B cell (primary cell): ENCODE data around the gene TMEM86A. TPM values are rescaled to one million over a fixed set of nuclear protein-coding genes. Genes with fewer than 3 reads are reported as not detected.

Source experiments
- ATAC-seq: fragments of 200-7000 bp; cut with Tn5 transposase; one replicate; pipeline ENCODE4 v1.10.0; 2021; ENCODE audit warnings: low read depth, mild to moderate bottlenecking, moderate number of reproducible peaks, moderate library complexity
- CTCF ChIA-PET: fragments of 350-600 bp; sonication (Branson Sonifier 250); formaldehyde crosslinking; loops from one replicate; lab custom pipeline; 2021; ENCODE audit warnings: antibody characterized with exemption, inconsistent platforms; lab: Charles Lee
- POLR2A ChIA-PET: fragments of 350-600 bp; sonication (Branson Sonifier 250); formaldehyde crosslinking; loops from one replicate; lab custom pipeline; 2021; ENCODE audit warnings: antibody characterized with exemption; lab: Charles Lee
- DNase-seq: peaks from one replicate; pipeline ENCODE4 v3.0.0; 2013
- H2AFZ ChIP-seq: 2 replicates; pipeline ENCODE4 v1.6.1; 2012; ENCODE audit warnings: mild to moderate bottlenecking, low read depth, low read length; ENCODE audit not compliant: insufficient read depth, poor library complexity, severe bottlenecking
- H3K27ac ChIP-seq, 2 donors: 1 replicate in 1 of 2; 2 replicates in 1 of 2; pipeline ENCODE4 v1.5.1; 2012 to 2013; ENCODE audit warnings: low read length in 2 of 2, mild to moderate bottlenecking in 2 of 2, moderate library complexity in 1 of 2
- H3K27me3 ChIP-seq, 4 experiments: fragments of 200-600 bp in 1 of 4; sonication (generic) in 1 of 4; replicated peaks in 1 of 4; 1 replicate in 2 of 4; 2 replicates in 2 of 4; pipeline versions ENCODE4 v1.6.1 to v1.7.0; 2013 to 2016; ENCODE audit warnings: low read length in 3 of 4, mild to moderate bottlenecking in 2 of 4, mixed read lengths in 1 of 4, moderate library complexity in 1 of 4; ENCODE audit not compliant: insufficient read depth in 4 of 4, control insufficient read depth in 3 of 4; ENCODE audit errors: control extremely low read depth in 1 of 4
- H3K36me3 ChIP-seq, 2 experiments: replicated peaks in 1 of 2; 1 replicate in 1 of 2; 2 replicates in 1 of 2; pipeline versions ENCODE4 v1.6.1 to v1.7.1; 2013; ENCODE audit warnings: low read length in 1 of 2; ENCODE audit not compliant: insufficient read depth in 2 of 2, control insufficient read depth in 1 of 2; ENCODE audit errors: control extremely low read depth in 1 of 2, extremely low read depth in 1 of 2
- H3K4me1 ChIP-seq, 2 donors: fragments of 200-600 bp in 1 of 2; sonication (generic) in 1 of 2; 1 replicate in 1 of 2; 2 replicates in 1 of 2; pipeline versions ENCODE4 v1.5.1 to v1.6.1; 2013 to 2017; ENCODE audit warnings: low read length in 2 of 2; ENCODE audit not compliant: control insufficient read depth in 2 of 2, insufficient read depth in 2 of 2
- H3K4me2 ChIP-seq: replicated peaks from 2 replicates; pipeline ENCODE3; 2012; ENCODE audit warnings: mild to moderate bottlenecking, low read depth, low read length; ENCODE audit not compliant: poor library complexity, severe bottlenecking
- H3K4me3 ChIP-seq, 5 experiments: fragments of 200-600 bp in 1 of 5; sonication (generic) in 1 of 5; 1 replicate in 3 of 5; 2 replicates in 2 of 5; pipeline versions ENCODE4 v1.5.1 to v1.7.0; 2011 to 2016; ENCODE audit warnings: low read length in 4 of 5, mild to moderate bottlenecking in 4 of 5, low read depth in 2 of 5, control low read depth in 1 of 5, moderate library complexity in 1 of 5; ENCODE audit not compliant: insufficient read depth in 1 of 5; ENCODE audit errors: control extremely low read depth in 1 of 5, extremely low read depth in 1 of 5
- H3K79me2 ChIP-seq: fragments of 200-600 bp; sonication (generic); one replicate; pipeline ENCODE4 v1.6.0; 2016; ENCODE audit warnings: low read length; ENCODE audit not compliant: control insufficient read depth, insufficient read depth
- H3K9ac ChIP-seq: fragments of 200-600 bp; sonication (generic); 2 replicates; pipeline ENCODE4 v1.6.1; 2017; ENCODE audit warnings: mild to moderate bottlenecking, low read length, moderate library complexity
- H3K9me3 ChIP-seq, 3 donors: one replicate each; pipeline versions ENCODE4 v1.6.1 to v1.7.1; 2013; ENCODE audit warnings: low read length in 2 of 3; ENCODE audit not compliant: control insufficient read depth in 2 of 3, insufficient read depth in 1 of 3; ENCODE audit errors: control extremely low read depth in 1 of 3
- H4K20me1 ChIP-seq: 2 replicates; pipeline ENCODE4 v1.6.0; 2012; ENCODE audit warnings: mild to moderate bottlenecking, low read length; ENCODE audit not compliant: insufficient read depth, control insufficient read depth, poor library complexity, severe bottlenecking
- H3K27ac Mint-ChIP-seq: one replicate; pipeline ENCODE4 v1.8.0; 2021; ENCODE audit warnings: mixed read lengths
- H3K27me3 Mint-ChIP-seq: one replicate; pipeline ENCODE4 v1.8.0; 2021; ENCODE audit warnings: mixed read lengths
- H3K4me1 Mint-ChIP-seq: one replicate; pipeline ENCODE4 v1.8.0; 2021; ENCODE audit warnings: mixed read lengths
- H3K4me3 Mint-ChIP-seq: one replicate; pipeline ENCODE4 v1.8.0; 2021; ENCODE audit warnings: mixed read lengths
- H3K9me3 Mint-ChIP-seq: one replicate; pipeline ENCODE4 v1.8.0; 2022; ENCODE audit warnings: mixed read lengths; ENCODE audit not compliant: insufficient read depth
- CTCF ChIP-seq: fragments of 200-600 bp; IDR thresholded peaks from one replicate; pipeline ENCODE4 v1.8.0; 2022; ENCODE audit warnings: antibody characterized with exemption, mild to moderate bottlenecking
- EZH2 ChIP-seq: IDR thresholded peaks from 2 replicates; pipeline ENCODE4 v1.6.1; 2012; ENCODE audit warnings: borderline replicate concordance, low read depth, mild to moderate bottlenecking, moderate library complexity, low read length; ENCODE audit not compliant: insufficient read depth, poor library complexity, severe bottlenecking
- WGBS: methylation state at CpG from one replicate; pipeline ENCODE4 v1.1.5; 2013; ENCODE audit warnings: missing lambda C conversion rate; ENCODE audit not compliant: insufficient coverage; 5-methylcytosine and 5-hydroxymethylcytosine counted together
- intact Hi-C: fragments of 100-400 bp; cut with micrococcal nuclease; formaldehyde crosslinking; loops from one replicate; pipeline ENCODE4 v1.10.0; 2022
- polyA plus RNA-seq: library from polyadenylated mRNA; depleted of rRNA; stranded (reverse); fragments of >200 nt; gene quantifications from 2 replicates; pipeline ENCODE4 v1.2.3, GENCODE V29; 2012
- total RNA-seq, 2 donors: library from RNA; stranded (reverse); fragments of 120-200 nt in 1 of 2; gene quantifications; 1 replicate in 1 of 2; 2 replicates in 1 of 2; pipeline versions ENCODE4 v1.2.3 to v1.2.4, GENCODE V29; 2013 to 2022

The TMEM86A gene
- total and polyA plus RNA-seq, 2 donors (not counting 1 experiment from before 2014, with no cell fraction given), result 0.40 to 1.1 TPM

- Histone ChIP-seq H4K20me1 (no peaks in the 10 kb centered on the region), H3K4me2 (no peak overlapping the region), H3K27me3 (peaks cover 0 to 6% (median 0%) of the 10 kb centered on the region in 4 experiments), H3K4me1 (no peaks in the 10 kb centered on the region), H3K9me3 (no peaks in the 10 kb centered on the region), H3K36me3 (no peaks in the 10 kb centered on the region), H2AFZ (no peak overlapping the region), H3K4me3 (no peak overlapping the region), H3K27ac (no peak overlapping the region), H3K9ac (no peak overlapping the region), H3K79me2 (no peaks in the 10 kb centered on the region)
- DNase-seq, result no peak
- H3K4me3 Mint-ChIP-seq, result no peak overlapping the region
- no peak overlapping the region for H3K27ac Mint-ChIP-seq
- no peak for TF ChIP-seq EZH2
- TF ChIP-seq CTCF, result no peak
- ATAC-seq, result no peak
- ChIA-PET CTCF (no interaction called here), POLR2A (no interaction called here)
- H3K27me3 Mint-ChIP-seq, result peaks cover 20% of the 10 kb centered on the region
- 83% methylated on average over 3 of the region's 10 CpGs for WGBS
- intact Hi-C loops, result no loop called here
- no peaks in the 10 kb centered on the region for H3K9me3 Mint-ChIP-seq
- H3K4me1 Mint-ChIP-seq, result no peaks in the 10 kb centered on the region
Measured at GRCh38 chr11:18714443-18714780, 15.8 kb downstream of the TMEM86A start.

- no peak overlapping the region for H3K4me2 ChIP-seq
- no peak for ATAC-seq
- no peak for TF ChIP-seq CTCF
- no peak for TF ChIP-seq EZH2
- Mint-ChIP-seq H3K9me3 (no peaks in the 10 kb centered on the region), H3K4me1 (no peaks in the 10 kb centered on the region), H3K4me3 (no peak overlapping the region), H3K27me3 (peaks cover 12% of the 10 kb centered on the region), H3K27ac (no peak overlapping the region)
- H3K9me3 ChIP-seq, result no peaks in the 10 kb centered on the region
- no peak overlapping the region for H3K4me3 ChIP-seq
- no peaks in the 10 kb centered on the region for H3K36me3 ChIP-seq
- H3K9ac ChIP-seq, result no peak overlapping the region
- no peak overlapping the region for H3K27ac ChIP-seq
- CTCF ChIA-PET, result interaction anchor here (0.9 to 1.4 kb wide), 2 partner anchors 16 to 600 kb away, joined by 3 to 5 read pairs; no protein-coding TSS in a partner anchor
- H3K27me3 ChIP-seq, result peaks cover 0 to 6% (median 0%) of the 10 kb centered on the region in 4 experiments
- no peak for DNase-seq
- no peaks in the 10 kb centered on the region for H3K4me1 ChIP-seq
- intact Hi-C loops, result no loop called here
- WGBS, result 81% methylated on average over 7 of the region's 7 CpGs
- H3K79me2 ChIP-seq, result no peaks in the 10 kb centered on the region
- no peak overlapping the region for H2AFZ ChIP-seq
- POLR2A ChIA-PET, result no interaction called here
- H4K20me1 ChIP-seq, result no peaks in the 10 kb centered on the region
Measured at GRCh38 chr11:18715476-18715875, 16.9 kb downstream of the TMEM86A start.
